Panc1 (cell line): ENCODE measurements around the gene MAP3K3. TPM values are rescaled to one million over a fixed set of nuclear protein-coding genes. Genes with fewer than 3 reads are reported as not detected.

Source experiments
- ATAC-seq: fragments of 200-7000 bp; cut with Tn5 transposase; 2 replicates; pipeline ENCODE4 v1.9.1; 2020; ENCODE audit warnings: mild to moderate bottlenecking, moderate library complexity
- BruUV-seq: library from RNA; stranded (reverse); fragments of 400-500 nt; replicated peaks from 2 replicates; lab custom pipeline; 2021; lab: Mats Ljungman, UMichigan
- CTCF ChIA-PET: fragments of 300-600 bp; sonication (Branson Sonifier 250); formaldehyde crosslinking; loops from one replicate; lab custom pipeline; 2022; ENCODE audit warnings: antibody characterized with exemption; lab: Charles Lee
- POLR2A ChIA-PET: fragments of 300-600 bp; sonication (Branson Sonifier 250); formaldehyde crosslinking; loops from one replicate; lab custom pipeline; 2022; ENCODE audit warnings: antibody characterized with exemption; lab: Charles Lee
- DNase-seq: peaks from one replicate; pipeline ENCODE4 v3.0.0-alpha.2; 2010; ENCODE audit warnings: low read depth, low spot score
- H3K27ac ChIP-seq: 2 replicates; pipeline ENCODE4 v1.5.1; 2011; ENCODE audit warnings: mild to moderate bottlenecking, low read length, inconsistent platforms
- H3K27me3 ChIP-seq: fragments of 200-500 bp; sonication (Bioruptor generic); 2 replicates; pipeline ENCODE4 v1.6.0; 2014; ENCODE audit warnings: low read length, inconsistent platforms; ENCODE audit not compliant: control insufficient read depth, insufficient read depth
- H3K36me3 ChIP-seq: fragments of 200-500 bp; sonication (Bioruptor generic); 2 replicates; pipeline ENCODE4 v1.5.1; 2014; ENCODE audit warnings: inconsistent platforms, mild to moderate bottlenecking, low read length, moderate library complexity; ENCODE audit not compliant: control insufficient read depth, insufficient read depth
- H3K4me1 ChIP-seq: 2 replicates; pipeline ENCODE4 v1.5.1; 2011; ENCODE audit warnings: inconsistent platforms, mild to moderate bottlenecking, low read length, moderate library complexity; ENCODE audit not compliant: control insufficient read depth, insufficient read depth
- H3K4me3 ChIP-seq, 2 experiments: 2 replicates each; pipeline ENCODE4 v1.5.1; 2011 to 2012; ENCODE audit warnings: low read depth in 2 of 2, low read length in 2 of 2, mild to moderate bottlenecking in 2 of 2, inconsistent platforms in 1 of 2, moderate library complexity in 1 of 2
- H3K9me3 ChIP-seq: fragments of 200-500 bp; sonication (Bioruptor generic); 2 replicates; pipeline ENCODE4 v1.5.1; 2014; ENCODE audit warnings: low read depth, mild to moderate bottlenecking, inconsistent platforms, low read length, moderate library complexity; ENCODE audit not compliant: control insufficient read depth, insufficient read depth
- POLR2AphosphoS5 ChIP-seq: IDR thresholded peaks from 2 replicates; pipeline ENCODE4 v1.6.1; 2012; ENCODE audit warnings: mild to moderate bottlenecking, low read depth, low read length, moderate library complexity
- SIN3A ChIP-seq: IDR thresholded peaks from 2 replicates; pipeline ENCODE4 v1.6.1; 2012; ENCODE audit warnings: low read depth, mild to moderate bottlenecking, low read length, moderate library complexity, borderline replicate concordance; ENCODE audit not compliant: insufficient read depth
- TCF7L2 ChIP-seq: IDR thresholded peaks from 2 replicates; pipeline ENCODE4 v1.6.1; 2011; ENCODE audit warnings: mild to moderate bottlenecking, low read depth, low read length, inconsistent platforms
- in situ Hi-C: cut with HindIII; loops from 2 replicates; pipeline ENCODE4 v1.10.0; 2016; ENCODE audit warnings: low sequenced_read_pairs, low pct_unique_long_range_greater_than_20kb
- intact Hi-C: fragments of 100-400 bp; cut with micrococcal nuclease; formaldehyde crosslinking; loops from one replicate; pipeline ENCODE4 v1.10.0; 2022; ENCODE audit not compliant: unreplicated experiment
- total RNA-seq: library from RNA; stranded (reverse); gene quantifications from one replicate; pipeline ENCODE4 v1.2.1, GENCODE V29; 2021; ENCODE audit not compliant: unreplicated experiment
- TF ChIP-seq, protein P1 (sequence below): fragments of 450-650 bp; IDR thresholded peaks from 2 replicates; pipeline ENCODE4 v1.5.1; 2017; ENCODE audit warnings: mild to moderate bottlenecking
- TF ChIP-seq, protein P2 (sequence below), 2 experiments: IDR thresholded peaks; 2 replicates each; pipeline ENCODE4 v1.6.1; 2011 to 2012; ENCODE audit warnings: low read depth in 2 of 2, control low read depth in 1 of 2, low read length in 1 of 2, mild to moderate bottlenecking in 1 of 2, moderate library complexity in 1 of 2; ENCODE audit not compliant: insufficient read depth in 1 of 2

Gene MAP3K3
- total RNA-seq, 1 experiment from 2014 or later, result 22.3 TPM

DNA sequence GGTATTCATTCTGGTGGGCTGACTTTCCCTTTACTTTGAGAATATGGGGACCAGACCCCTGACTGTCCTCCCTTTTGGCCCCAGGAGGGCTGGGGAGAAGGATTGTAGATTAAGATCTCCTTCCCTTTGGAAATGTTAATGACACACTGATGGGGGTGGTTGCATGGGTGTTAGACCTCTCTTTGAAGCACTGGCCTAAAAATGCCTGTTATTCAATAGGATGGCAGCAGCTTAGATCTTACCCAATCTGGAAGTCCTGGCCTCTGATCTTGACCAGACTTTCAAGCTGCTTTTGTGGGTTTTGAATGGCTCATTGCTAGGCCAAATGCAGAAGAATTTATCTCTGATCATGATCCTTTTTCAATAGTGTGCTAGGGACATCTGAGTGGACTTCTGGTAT lies 25.7 kb downstream of the MAP3K3 start:
- H3K4me1 ChIP-seq, result no peaks in the 10 kb centered on the region
- ChIA-PET POLR2A (no interaction called here), CTCF (no interaction called here)
- no peaks in the 10 kb centered on the region for H3K36me3 ChIP-seq
- TF ChIP-seq TCF7L2 (no peak), SIN3A (no peak), POLR2AphosphoS5 (no peak)
- TF ChIP-seq, protein P1, sequence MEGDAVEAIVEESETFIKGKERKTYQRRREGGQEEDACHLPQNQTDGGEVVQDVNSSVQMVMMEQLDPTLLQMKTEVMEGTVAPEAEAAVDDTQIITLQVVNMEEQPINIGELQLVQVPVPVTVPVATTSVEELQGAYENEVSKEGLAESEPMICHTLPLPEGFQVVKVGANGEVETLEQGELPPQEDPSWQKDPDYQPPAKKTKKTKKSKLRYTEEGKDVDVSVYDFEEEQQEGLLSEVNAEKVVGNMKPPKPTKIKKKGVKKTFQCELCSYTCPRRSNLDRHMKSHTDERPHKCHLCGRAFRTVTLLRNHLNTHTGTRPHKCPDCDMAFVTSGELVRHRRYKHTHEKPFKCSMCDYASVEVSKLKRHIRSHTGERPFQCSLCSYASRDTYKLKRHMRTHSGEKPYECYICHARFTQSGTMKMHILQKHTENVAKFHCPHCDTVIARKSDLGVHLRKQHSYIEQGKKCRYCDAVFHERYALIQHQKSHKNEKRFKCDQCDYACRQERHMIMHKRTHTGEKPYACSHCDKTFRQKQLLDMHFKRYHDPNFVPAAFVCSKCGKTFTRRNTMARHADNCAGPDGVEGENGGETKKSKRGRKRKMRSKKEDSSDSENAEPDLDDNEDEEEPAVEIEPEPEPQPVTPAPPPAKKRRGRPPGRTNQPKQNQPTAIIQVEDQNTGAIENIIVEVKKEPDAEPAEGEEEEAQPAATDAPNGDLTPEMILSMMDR, result no peak
- TF ChIP-seq, protein P2, sequence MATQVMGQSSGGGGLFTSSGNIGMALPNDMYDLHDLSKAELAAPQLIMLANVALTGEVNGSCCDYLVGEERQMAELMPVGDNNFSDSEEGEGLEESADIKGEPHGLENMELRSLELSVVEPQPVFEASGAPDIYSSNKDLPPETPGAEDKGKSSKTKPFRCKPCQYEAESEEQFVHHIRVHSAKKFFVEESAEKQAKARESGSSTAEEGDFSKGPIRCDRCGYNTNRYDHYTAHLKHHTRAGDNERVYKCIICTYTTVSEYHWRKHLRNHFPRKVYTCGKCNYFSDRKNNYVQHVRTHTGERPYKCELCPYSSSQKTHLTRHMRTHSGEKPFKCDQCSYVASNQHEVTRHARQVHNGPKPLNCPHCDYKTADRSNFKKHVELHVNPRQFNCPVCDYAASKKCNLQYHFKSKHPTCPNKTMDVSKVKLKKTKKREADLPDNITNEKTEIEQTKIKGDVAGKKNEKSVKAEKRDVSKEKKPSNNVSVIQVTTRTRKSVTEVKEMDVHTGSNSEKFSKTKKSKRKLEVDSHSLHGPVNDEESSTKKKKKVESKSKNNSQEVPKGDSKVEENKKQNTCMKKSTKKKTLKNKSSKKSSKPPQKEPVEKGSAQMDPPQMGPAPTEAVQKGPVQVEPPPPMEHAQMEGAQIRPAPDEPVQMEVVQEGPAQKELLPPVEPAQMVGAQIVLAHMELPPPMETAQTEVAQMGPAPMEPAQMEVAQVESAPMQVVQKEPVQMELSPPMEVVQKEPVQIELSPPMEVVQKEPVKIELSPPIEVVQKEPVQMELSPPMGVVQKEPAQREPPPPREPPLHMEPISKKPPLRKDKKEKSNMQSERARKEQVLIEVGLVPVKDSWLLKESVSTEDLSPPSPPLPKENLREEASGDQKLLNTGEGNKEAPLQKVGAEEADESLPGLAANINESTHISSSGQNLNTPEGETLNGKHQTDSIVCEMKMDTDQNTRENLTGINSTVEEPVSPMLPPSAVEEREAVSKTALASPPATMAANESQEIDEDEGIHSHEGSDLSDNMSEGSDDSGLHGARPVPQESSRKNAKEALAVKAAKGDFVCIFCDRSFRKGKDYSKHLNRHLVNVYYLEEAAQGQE (IDR thresholded peaks at IDR 0.05; ENCODE audit: insufficient read depth in 1 of 2, low read depth in 2 of 2, low read length in 1 of 2), result no peak
- no peak overlapping the region for H3K27ac ChIP-seq
- no TSS peak for BruUV-seq
- ATAC-seq, result no peak
- no peaks in the 10 kb centered on the region for H3K27me3 ChIP-seq
- no peak for DNase-seq
- intact Hi-C loops (no loop called here), in situ Hi-C loops (no loop called here)
- no peak overlapping the region for H3K4me3 ChIP-seq
- no peaks in the 10 kb centered on the region for H3K9me3 ChIP-seq

DNA sequence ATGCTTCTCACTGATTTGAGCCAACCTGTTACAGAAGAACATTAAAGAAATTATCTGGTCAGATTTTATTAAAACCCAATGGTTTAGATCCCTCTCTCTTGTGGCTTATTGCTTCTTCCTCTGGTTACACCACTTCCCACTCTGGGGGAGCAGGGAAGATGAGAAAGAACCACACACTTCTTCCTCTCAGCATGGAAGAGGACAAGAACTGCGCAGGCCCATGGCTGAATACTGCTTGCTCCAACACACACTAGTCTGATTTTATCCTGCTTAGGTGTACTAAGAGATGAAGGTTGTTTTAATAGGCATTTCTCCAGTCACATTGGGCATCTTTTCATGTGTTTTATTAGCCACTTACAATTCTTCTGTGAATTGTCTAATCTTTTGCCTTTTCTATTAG lies 27.6 kb downstream of the MAP3K3 start:
- no peaks in the 10 kb centered on the region; the same call in 1 of the 2 replicates for H3K36me3 ChIP-seq
- H3K4me3 ChIP-seq, result no peak overlapping the region
- CTCF ChIA-PET, result no interaction called here
- H3K27ac ChIP-seq, result no peak overlapping the region
- no peaks in the 10 kb centered on the region for H3K4me1 ChIP-seq
- intact Hi-C loops (no loop called here), in situ Hi-C loops (no loop called here)
- TF ChIP-seq, protein P2 (IDR thresholded peaks at IDR 0.05; ENCODE audit: insufficient read depth in 1 of 2, low read depth in 2 of 2, low read length in 1 of 2), result no peak
- no peak for TF ChIP-seq POLR2AphosphoS5
- TF ChIP-seq, protein P1, result no peak
- no peak for TF ChIP-seq TCF7L2
- no peak for TF ChIP-seq SIN3A
- no peaks in the 10 kb centered on the region for H3K9me3 ChIP-seq
- no TSS peak for BruUV-seq
- POLR2A ChIA-PET, result no interaction called here
- ATAC-seq, result no peak
- H3K27me3 ChIP-seq, result no peaks in the 10 kb centered on the region
- DNase-seq, result no peak
